Measurements from ENCODE around the gene NXF2.

DNA sequence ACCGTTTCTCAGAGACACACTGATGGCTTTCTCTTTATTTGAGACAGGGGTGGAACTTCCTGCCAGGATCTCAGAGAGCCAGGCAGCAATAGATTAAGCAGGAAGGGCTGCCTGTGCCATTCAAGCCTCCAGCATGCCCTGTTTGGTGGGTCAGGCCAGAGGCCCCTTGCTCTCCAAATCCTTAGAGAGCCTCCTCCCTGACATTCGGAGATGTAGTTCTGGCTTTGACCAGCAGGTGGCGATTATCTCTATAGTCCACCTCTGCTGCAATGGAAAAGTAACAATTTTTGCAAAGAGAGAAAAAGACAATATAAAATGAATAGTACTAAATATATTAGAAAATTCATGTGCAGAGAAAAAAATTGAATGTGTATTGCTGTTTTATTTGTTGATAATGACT lies 98.9 kb downstream of the NXF2 start:
- TF ChIP-seq, protein P1, sequence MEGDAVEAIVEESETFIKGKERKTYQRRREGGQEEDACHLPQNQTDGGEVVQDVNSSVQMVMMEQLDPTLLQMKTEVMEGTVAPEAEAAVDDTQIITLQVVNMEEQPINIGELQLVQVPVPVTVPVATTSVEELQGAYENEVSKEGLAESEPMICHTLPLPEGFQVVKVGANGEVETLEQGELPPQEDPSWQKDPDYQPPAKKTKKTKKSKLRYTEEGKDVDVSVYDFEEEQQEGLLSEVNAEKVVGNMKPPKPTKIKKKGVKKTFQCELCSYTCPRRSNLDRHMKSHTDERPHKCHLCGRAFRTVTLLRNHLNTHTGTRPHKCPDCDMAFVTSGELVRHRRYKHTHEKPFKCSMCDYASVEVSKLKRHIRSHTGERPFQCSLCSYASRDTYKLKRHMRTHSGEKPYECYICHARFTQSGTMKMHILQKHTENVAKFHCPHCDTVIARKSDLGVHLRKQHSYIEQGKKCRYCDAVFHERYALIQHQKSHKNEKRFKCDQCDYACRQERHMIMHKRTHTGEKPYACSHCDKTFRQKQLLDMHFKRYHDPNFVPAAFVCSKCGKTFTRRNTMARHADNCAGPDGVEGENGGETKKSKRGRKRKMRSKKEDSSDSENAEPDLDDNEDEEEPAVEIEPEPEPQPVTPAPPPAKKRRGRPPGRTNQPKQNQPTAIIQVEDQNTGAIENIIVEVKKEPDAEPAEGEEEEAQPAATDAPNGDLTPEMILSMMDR (IDR thresholded peaks at IDR 0.05 in 2 of 3, conservative IDR thresholded peaks at IDR 0.05 in 1 of 3; ENCODE audit: borderline replicate concordance in 1 of 3, insufficient read depth in 1 of 3, low read depth in 2 of 3, low read length in 2 of 3): peak; percentile 31 to 55 (median 54); a peak in 3 of 6 replicates
- TF ChIP-seq, protein P2, sequence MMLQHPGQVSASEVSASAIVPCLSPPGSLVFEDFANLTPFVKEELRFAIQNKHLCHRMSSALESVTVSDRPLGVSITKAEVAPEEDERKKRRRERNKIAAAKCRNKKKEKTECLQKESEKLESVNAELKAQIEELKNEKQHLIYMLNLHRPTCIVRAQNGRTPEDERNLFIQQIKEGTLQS (IDR thresholded peaks at IDR 0.05): no peak

Data from HCT116 (cell line).